ENCODE data around the gene SCFD2.
A peak's percentile ranks its signal among the peaks of the same experiment; 100 is the strongest.

SCFD2 gene

DNA sequence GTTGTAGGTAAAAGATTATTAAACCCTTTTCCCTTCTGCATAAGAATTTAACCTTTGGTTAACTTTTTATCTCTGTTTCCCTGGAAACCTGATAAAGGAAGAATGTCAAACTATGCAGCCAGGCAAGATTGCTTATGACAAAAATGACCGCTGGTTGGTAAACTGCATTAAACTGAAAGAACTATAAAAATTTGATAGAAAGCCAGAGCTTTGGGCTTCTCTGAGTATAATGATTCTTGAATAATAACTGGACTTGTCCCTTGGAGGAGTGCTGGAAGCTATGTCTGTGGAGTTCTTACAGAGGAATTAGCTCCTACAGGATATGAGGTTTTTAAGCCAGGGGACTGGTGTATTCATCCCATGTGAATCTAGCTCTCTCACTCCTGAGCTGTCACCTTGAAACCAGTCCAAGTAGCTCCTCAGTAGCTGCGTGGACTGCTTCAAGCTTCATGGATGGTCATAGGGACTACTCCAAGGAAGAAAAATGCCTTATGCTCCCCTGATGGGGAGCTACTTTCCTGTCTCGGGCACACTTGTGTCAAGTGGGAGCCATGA is 451.7 kb downstream of the SCFD2 start:
- Histone ChIP-seq H3K4me3 (ENCODE audit: low read depth, low read length) (no peak overlapping the region), H3K27me3 (no peaks in the 10 kb centered on the region), H3K4me1 (no peaks in the 10 kb centered on the region; the same call in 1 of the 2 replicates), H3K36me3 (no peaks in the 10 kb centered on the region), H3K9me3 (no peaks in the 10 kb centered on the region)
- TF ChIP-seq, protein P1, sequence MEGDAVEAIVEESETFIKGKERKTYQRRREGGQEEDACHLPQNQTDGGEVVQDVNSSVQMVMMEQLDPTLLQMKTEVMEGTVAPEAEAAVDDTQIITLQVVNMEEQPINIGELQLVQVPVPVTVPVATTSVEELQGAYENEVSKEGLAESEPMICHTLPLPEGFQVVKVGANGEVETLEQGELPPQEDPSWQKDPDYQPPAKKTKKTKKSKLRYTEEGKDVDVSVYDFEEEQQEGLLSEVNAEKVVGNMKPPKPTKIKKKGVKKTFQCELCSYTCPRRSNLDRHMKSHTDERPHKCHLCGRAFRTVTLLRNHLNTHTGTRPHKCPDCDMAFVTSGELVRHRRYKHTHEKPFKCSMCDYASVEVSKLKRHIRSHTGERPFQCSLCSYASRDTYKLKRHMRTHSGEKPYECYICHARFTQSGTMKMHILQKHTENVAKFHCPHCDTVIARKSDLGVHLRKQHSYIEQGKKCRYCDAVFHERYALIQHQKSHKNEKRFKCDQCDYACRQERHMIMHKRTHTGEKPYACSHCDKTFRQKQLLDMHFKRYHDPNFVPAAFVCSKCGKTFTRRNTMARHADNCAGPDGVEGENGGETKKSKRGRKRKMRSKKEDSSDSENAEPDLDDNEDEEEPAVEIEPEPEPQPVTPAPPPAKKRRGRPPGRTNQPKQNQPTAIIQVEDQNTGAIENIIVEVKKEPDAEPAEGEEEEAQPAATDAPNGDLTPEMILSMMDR (IDR thresholded peaks at IDR 0.05; ENCODE audit: low read depth, low read length) = no peak
- no peak for DNase-seq

GRCh38 chr4:52912608-52913007 is 453.3 kb downstream of the SCFD2 start:
- Histone ChIP-seq H3K4me1 (no peaks in the 10 kb centered on the region; the same call in 1 of the 2 replicates), H3K4me3 (ENCODE audit: low read depth, low read length) (no peak overlapping the region), H3K27me3 (no peaks in the 10 kb centered on the region), H3K9me3 (no peaks in the 10 kb centered on the region), H3K36me3 (no peaks in the 10 kb centered on the region)
- TF ChIP-seq, protein P1 (IDR thresholded peaks at IDR 0.05; ENCODE audit: low read depth, low read length) = no peak
- no peak for DNase-seq

DNA sequence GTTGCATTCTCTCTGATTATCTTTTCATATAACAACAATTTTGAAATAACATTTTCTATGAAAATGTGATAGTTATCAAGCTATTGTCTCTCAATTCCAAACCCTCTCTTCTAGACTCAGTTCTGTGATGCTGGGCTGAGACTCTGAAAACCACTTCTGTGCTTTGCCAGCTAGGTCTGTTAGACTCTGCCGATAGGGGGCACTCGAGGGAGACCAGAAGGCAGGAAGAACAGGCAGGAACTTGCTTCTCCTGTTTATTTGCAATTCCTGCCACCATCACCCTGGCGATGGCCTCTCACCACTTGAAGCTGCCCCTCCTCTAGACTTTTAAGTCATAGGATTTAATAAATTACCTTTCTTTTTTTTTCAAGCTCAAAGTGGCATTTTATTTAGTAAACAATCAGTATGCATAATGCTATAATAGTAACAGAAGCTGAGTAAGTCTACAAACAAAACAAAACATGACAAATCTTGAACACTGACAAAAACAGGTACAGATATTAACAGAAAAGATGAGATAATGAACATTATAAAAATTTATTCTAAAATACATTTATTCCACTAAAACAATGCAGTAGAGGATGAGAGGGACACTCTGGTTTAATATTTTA is 454.1 kb downstream of the SCFD2 start:
- no peaks in the 10 kb centered on the region for H3K36me3 ChIP-seq
- DNase-seq = peak; percentile 91

GRCh38 chr4:52910115-52910514 is 455.7 kb downstream of the SCFD2 start:
- Histone ChIP-seq H3K36me3 (no peaks in the 10 kb centered on the region; the same call in 1 of the 2 replicates), H3K27me3 (no peaks in the 10 kb centered on the region), H3K4me1 (no peaks in the 10 kb centered on the region; the same call in 1 of the 2 replicates), H3K4me3 (ENCODE audit: low read depth, low read length) (no peak overlapping the region), H3K9me3 (no peaks in the 10 kb centered on the region)
- DNase-seq = no peak
- TF ChIP-seq, protein P1 (IDR thresholded peaks at IDR 0.05; ENCODE audit: low read depth, low read length) = no peak

More for the DNA sequence above, 454.1 kb downstream of the SCFD2 start:
- Histone ChIP-seq H3K4me3 (ENCODE audit: low read depth, low read length) (no peak overlapping the region), H3K27me3 (no peaks in the 10 kb centered on the region), H3K9me3 (no peaks in the 10 kb centered on the region), H3K4me1 (no peaks in the 10 kb centered on the region; the same call in 1 of the 2 replicates)
- TF ChIP-seq, protein P1 (IDR thresholded peaks at IDR 0.05; ENCODE audit: low read depth, low read length) = peak; percentile 98

DNA sequence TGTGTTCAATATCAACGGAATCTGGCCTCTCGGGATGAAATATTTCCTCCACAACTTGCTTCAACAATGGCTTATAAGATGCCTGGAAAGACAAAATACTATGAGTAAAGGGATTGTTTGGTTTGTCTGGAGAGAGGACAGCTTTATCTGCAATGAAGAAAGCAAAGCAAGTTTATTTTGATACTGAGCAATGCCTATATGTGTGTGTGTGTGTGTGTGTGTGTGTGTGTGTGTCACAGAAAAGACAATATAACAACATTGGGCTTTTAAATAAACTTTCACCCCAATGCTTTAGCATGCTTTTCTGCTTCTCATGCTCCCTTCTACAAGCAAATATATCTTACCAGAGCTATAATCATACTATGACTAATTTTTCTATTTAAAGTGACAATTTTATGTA is 458.4 kb downstream of the SCFD2 start:
- peaks cover 6% of the 10 kb centered on the region; the same call in 1 of the 2 replicates for H3K36me3 ChIP-seq

More for the DNA sequence above, 458.4 kb downstream of the SCFD2 start:
- Histone ChIP-seq H3K4me1 (no peaks in the 10 kb centered on the region), H3K9me3 (no peaks in the 10 kb centered on the region), H3K4me3 (ENCODE audit: low read depth, low read length) (no peak overlapping the region), H3K27me3 (no peaks in the 10 kb centered on the region)
- no peak for DNase-seq
- TF ChIP-seq, protein P1 (IDR thresholded peaks at IDR 0.05; ENCODE audit: low read depth, low read length) = no peak
